Measurements from ENCODE around the gene LRP6. TPM values are rescaled to one million over a fixed set of nuclear protein-coding genes. Genes with fewer than 3 reads are reported as not detected.

Gene LRP6
- total RNA-seq, 1 experiment from 2014 or later, result 28.1 TPM

DNA sequence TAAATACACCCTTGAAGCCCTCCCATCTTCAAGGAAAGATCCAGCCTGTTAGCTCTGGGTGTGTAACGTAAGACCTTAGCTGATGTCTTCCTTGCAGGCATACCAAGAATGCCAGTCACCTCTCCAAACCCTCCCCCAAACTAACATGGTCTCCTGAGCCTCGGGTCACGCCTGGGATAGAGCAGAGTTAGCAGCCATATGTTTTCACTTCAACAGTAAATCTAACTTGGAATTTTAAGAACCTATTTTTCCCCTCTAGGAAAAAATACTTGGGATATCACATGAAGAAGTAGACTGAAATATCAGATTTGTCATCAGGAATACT, 168.2 kb downstream of the LRP6 start (continued):
- TF ChIP-seq, protein P1, sequence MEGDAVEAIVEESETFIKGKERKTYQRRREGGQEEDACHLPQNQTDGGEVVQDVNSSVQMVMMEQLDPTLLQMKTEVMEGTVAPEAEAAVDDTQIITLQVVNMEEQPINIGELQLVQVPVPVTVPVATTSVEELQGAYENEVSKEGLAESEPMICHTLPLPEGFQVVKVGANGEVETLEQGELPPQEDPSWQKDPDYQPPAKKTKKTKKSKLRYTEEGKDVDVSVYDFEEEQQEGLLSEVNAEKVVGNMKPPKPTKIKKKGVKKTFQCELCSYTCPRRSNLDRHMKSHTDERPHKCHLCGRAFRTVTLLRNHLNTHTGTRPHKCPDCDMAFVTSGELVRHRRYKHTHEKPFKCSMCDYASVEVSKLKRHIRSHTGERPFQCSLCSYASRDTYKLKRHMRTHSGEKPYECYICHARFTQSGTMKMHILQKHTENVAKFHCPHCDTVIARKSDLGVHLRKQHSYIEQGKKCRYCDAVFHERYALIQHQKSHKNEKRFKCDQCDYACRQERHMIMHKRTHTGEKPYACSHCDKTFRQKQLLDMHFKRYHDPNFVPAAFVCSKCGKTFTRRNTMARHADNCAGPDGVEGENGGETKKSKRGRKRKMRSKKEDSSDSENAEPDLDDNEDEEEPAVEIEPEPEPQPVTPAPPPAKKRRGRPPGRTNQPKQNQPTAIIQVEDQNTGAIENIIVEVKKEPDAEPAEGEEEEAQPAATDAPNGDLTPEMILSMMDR (IDR thresholded peaks at IDR 0.05 in 2 of 3, conservative IDR thresholded peaks at IDR 0.05 in 1 of 3; ENCODE audit: borderline replicate concordance in 1 of 3, insufficient read depth in 1 of 3, low read depth in 2 of 3, low read length in 2 of 3), result no peak

DNA sequence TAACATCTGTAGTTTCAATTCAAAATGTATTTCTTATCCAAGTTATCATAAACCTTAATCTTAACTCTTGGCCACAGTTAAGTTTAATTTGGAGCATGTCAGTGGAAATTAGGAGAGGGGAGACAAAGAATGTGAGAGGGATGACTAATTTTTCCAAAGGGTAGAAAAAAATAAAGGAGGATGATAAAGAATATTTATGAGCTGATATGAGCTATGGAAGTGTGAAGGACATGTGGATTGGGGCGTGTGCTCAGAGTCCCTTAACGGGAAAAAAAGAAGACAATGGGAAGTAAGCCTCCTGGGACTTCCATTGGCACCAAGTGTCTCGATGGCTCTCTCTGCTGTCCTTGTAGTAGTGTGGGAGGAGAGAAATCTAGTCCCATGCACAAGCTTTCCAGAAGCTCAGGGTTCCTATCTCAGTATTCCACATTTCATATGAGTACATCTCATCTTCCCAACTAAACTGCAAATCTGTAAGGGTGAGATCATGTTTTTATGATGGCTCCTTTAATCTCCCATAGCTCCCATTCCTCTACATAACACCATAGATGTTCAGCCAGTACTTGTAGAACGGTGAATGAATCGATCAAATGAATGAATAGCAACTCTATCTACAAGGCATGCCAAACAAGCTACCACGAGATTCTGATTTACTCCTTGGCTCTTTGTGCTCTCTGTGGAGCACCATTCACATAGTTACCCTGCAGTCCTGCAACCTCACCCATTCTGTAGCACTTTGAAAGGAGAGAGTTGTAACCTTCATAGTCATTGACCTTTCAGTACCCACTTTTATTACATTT, 168.8 kb downstream of the LRP6 start:
- TF ChIP-seq ZNF274 (IDR thresholded peaks at IDR 0.05; ENCODE audit: low read depth, low read length) (no peak), SP1 (IDR thresholded peaks at IDR 0.05; ENCODE audit: low read depth) (no peak), ELF1 (IDR thresholded peaks at IDR 0.05; ENCODE audit: borderline replicate concordance, low read depth) (no peak), EZH2phosphoT487 (IDR thresholded peaks at IDR 0.05; ENCODE audit: borderline replicate concordance) (no peak), CBX3 (IDR thresholded peaks at IDR 0.05; ENCODE audit: low read depth) (no peak), YY1 (IDR thresholded peaks at IDR 0.05; ENCODE audit: extremely low read depth, insufficient replicate concordance, low read depth, low read length) (no peak), CEBPB (IDR thresholded peaks at IDR 0.05; ENCODE audit: low read depth) (no peak)
- TF ChIP-seq, protein P2, sequence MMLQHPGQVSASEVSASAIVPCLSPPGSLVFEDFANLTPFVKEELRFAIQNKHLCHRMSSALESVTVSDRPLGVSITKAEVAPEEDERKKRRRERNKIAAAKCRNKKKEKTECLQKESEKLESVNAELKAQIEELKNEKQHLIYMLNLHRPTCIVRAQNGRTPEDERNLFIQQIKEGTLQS (IDR thresholded peaks at IDR 0.05), result no peak
- TF ChIP-seq, protein P3, sequence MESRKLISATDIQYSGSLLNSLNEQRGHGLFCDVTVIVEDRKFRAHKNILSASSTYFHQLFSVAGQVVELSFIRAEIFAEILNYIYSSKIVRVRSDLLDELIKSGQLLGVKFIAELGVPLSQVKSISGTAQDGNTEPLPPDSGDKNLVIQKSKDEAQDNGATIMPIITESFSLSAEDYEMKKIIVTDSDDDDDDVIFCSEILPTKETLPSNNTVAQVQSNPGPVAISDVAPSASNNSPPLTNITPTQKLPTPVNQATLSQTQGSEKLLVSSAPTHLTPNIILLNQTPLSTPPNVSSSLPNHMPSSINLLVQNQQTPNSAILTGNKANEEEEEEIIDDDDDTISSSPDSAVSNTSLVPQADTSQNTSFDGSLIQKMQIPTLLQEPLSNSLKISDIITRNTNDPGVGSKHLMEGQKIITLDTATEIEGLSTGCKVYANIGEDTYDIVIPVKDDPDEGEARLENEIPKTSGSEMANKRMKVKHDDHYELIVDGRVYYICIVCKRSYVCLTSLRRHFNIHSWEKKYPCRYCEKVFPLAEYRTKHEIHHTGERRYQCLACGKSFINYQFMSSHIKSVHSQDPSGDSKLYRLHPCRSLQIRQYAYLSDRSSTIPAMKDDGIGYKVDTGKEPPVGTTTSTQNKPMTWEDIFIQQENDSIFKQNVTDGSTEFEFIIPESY (IDR thresholded peaks at IDR 0.05; ENCODE audit: extremely low read depth, insufficient replicate concordance, low read length), result no peak
- POLR2A ChIA-PET, result no interaction called here
- DNase-seq (ENCODE audit: low read depth, low spot score), result no peak

More for the DNA sequence above, 168.8 kb downstream of the LRP6 start:
- ChIA-PET CTCF (no interaction called here), RAD21 (ENCODE audit: low non-redundant PET in 1 of 2, low total read pairs in 2 of 2, uncharacterized antibody in 2 of 2, unreplicated experiment in 2 of 2) (interaction anchor here in 1 of 2 experiments (0.6 kb wide), 1 partner anchor 423 kb away, joined by 5 read pairs; no protein-coding TSS in a partner anchor)
- intact Hi-C loops (cut with micrococcal nuclease), result no loop called here
- H4K20me1 ChIP-seq (ENCODE audit: insufficient read depth), result no peaks in the 10 kb centered on the region
- H3K36me3 ChIP-seq (ENCODE audit: control insufficient read depth in 1 of 2, insufficient read depth in 2 of 2, low read length in 2 of 2), result no peaks in the 10 kb centered on the region
- no peak for ATAC-seq
- no peak overlapping the region for H3K4me3 ChIP-seq (replicated peaks in 1 of 2; ENCODE audit: low read depth in 1 of 2, low read length in 2 of 2)
- no peak overlapping the region for H3K27ac ChIP-seq (ENCODE audit: low read depth, low read length)
- H3K79me2 ChIP-seq (ENCODE audit: insufficient read depth, low read length), result no peaks in the 10 kb centered on the region
- H3K4me1 ChIP-seq (ENCODE audit: control insufficient read depth in 1 of 2, insufficient read depth in 2 of 2, low read length in 2 of 2), result peaks cover 0 to 1% of the 10 kb centered on the region in 2 experiments; a peak in 2 of 4 replicates
- H3K27me3 ChIP-seq (ENCODE audit: insufficient read depth, low read length), result no peaks in the 10 kb centered on the region
- no peak overlapping the region for H3K9ac ChIP-seq (ENCODE audit: low read length)
- no peaks in the 10 kb centered on the region for H3K9me3 ChIP-seq (ENCODE audit: control insufficient read depth in 1 of 2, insufficient read depth in 1 of 2, low read depth in 1 of 2, low read length in 2 of 2)
- no peaks in the 10 kb centered on the region for H3K9me2 ChIP-seq (ENCODE audit: insufficient read depth)
- no peak overlapping the region for H3K4me2 ChIP-seq (ENCODE audit: low read length)
- BruUV-seq (replicated peaks), result no TSS peak
- H2AFZ ChIP-seq (ENCODE audit: low read depth, low read length, poor library complexity, severe bottlenecking), result no peak overlapping the region

All from HCT116 (cell line).